Measurements from ENCODE around the gene MOB1A. TPM values are rescaled to one million over a fixed set of nuclear protein-coding genes. Genes with fewer than 3 reads are reported as not detected.

The MOB1A gene
- total and polyA plus RNA-seq, 2 of the 13 experiments (the other 11 are each of a cell fraction or from before 2014, with no cell fraction given) = 48.2 to 139 TPM

DNA sequence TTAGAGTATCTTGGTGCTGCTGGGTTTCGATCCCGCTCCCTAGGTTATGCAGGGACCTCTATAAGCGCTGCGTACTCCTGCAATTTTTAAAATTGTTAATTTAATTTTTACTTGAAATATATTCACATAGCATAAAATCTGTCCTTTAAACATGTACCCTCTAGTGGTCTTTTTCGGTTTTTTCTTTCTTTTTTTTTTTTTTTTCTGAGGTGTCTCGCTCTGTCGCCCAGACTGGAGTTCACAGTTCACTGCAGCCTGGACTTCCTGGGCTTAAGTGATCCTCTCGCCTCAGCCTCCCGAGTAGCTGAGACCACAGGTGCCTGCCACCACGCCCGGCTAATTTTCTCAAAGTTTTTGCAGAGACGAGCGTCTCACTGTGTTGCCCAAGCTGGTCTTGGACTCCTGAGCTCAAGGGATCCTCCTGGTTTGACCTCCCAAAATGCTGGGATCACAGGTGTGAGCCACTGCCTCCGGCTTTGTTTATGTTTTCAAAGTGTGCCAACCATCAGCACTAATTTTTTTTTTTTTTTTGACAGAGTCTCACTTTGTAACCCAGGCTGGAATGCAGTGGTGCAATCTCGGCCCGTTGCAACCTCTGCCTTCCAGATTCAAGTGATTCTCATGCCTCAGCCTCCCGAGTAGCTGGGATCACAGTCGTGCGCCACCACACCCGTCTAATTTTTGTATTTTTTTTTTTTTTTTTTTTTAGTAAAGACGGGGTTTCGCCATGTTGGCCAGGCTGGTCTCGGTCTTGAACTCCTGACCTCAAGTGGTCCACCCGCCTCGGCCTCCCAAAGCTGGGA is 585 bp upstream of the MOB1A start (continued):
- TF ChIP-seq TCF7 (IDR thresholded peaks at IDR 0.05; ENCODE audit: low read depth) (no peak), TBX2 (CRISPR knock-in tag; IDR thresholded peaks at IDR 0.05; ENCODE audit: borderline replicate concordance) (peak; percentile 6; the same call in 1 of the 2 replicates), FOXM1 (CRISPR knock-in tag; IDR thresholded peaks at IDR 0.05) (no peak), ZNF629 (CRISPR knock-in tag; conservative IDR thresholded peaks at IDR 0.05) (0 out of 2 replicates have a peak, but pooled peaks have one; percentile 5), GABPB1 (CRISPR knock-in tag; IDR thresholded peaks at IDR 0.05) (0 out of 2 replicates have a peak, but pooled peaks have one; percentile 8), RFXAP (CRISPR knock-in tag; IDR thresholded peaks at IDR 0.05; ENCODE audit: borderline replicate concordance) (peak; percentile 19; the same call in 1 of the 2 replicates), MED13 (CRISPR knock-in tag; IDR thresholded peaks at IDR 0.05) (no peak), HDAC1 (CRISPR knock-in tag; IDR thresholded peaks at IDR 0.05) (peak; percentile 5; the same call in 1 of the 2 replicates), YY1 (IDR thresholded peaks at IDR 0.05; ENCODE audit: insufficient read depth, insufficient replicate concordance, low read depth, low read length) (no peak), GLI4 (CRISPR knock-in tag; IDR thresholded peaks at IDR 0.05; ENCODE audit: borderline replicate concordance) (no peak; the same call in 1 of the 2 replicates), ISL2 (CRISPR knock-in tag; IDR thresholded peaks at IDR 0.05) (0 out of 2 replicates have a peak, but pooled peaks have one; percentile 7), ZNF121 (CRISPR knock-in tag; IDR thresholded peaks at IDR 0.05) (peak; percentile 76), ZIK1 (CRISPR knock-in tag; IDR thresholded peaks at IDR 0.05; ENCODE audit: borderline replicate concordance, low read depth) (no peak), ZNF616 (CRISPR knock-in tag; IDR thresholded peaks at IDR 0.05; ENCODE audit: low read depth) (0 out of 2 replicates have a peak, but pooled peaks have one; percentile 17), ESRRA (CRISPR knock-in tag; IDR thresholded peaks at IDR 0.05; ENCODE audit: low read depth) (no peak; the same call in 1 of the 2 replicates)
- TF ChIP-seq, protein P1, sequence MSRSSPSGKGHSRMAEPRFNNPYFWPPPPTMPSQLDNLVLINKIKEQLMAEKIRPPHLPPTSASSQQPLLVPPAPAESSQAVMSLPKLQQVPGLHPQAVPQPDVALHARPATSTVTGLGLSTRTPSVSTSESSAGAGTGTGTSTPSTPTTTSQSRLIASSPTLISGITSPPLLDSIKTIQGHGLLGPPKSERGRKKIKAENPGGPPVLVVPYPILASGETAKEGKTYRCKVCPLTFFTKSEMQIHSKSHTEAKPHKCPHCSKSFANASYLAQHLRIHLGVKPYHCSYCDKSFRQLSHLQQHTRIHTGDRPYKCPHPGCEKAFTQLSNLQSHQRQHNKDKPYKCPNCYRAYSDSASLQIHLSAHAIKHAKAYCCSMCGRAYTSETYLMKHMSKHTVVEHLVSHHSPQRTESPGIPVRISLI (CRISPR knock-in tag; IDR thresholded peaks at IDR 0.05; ENCODE audit: borderline replicate concordance) = peak; percentile 76; the same call in 1 of the 2 replicates
- TF ChIP-seq, protein P2, sequence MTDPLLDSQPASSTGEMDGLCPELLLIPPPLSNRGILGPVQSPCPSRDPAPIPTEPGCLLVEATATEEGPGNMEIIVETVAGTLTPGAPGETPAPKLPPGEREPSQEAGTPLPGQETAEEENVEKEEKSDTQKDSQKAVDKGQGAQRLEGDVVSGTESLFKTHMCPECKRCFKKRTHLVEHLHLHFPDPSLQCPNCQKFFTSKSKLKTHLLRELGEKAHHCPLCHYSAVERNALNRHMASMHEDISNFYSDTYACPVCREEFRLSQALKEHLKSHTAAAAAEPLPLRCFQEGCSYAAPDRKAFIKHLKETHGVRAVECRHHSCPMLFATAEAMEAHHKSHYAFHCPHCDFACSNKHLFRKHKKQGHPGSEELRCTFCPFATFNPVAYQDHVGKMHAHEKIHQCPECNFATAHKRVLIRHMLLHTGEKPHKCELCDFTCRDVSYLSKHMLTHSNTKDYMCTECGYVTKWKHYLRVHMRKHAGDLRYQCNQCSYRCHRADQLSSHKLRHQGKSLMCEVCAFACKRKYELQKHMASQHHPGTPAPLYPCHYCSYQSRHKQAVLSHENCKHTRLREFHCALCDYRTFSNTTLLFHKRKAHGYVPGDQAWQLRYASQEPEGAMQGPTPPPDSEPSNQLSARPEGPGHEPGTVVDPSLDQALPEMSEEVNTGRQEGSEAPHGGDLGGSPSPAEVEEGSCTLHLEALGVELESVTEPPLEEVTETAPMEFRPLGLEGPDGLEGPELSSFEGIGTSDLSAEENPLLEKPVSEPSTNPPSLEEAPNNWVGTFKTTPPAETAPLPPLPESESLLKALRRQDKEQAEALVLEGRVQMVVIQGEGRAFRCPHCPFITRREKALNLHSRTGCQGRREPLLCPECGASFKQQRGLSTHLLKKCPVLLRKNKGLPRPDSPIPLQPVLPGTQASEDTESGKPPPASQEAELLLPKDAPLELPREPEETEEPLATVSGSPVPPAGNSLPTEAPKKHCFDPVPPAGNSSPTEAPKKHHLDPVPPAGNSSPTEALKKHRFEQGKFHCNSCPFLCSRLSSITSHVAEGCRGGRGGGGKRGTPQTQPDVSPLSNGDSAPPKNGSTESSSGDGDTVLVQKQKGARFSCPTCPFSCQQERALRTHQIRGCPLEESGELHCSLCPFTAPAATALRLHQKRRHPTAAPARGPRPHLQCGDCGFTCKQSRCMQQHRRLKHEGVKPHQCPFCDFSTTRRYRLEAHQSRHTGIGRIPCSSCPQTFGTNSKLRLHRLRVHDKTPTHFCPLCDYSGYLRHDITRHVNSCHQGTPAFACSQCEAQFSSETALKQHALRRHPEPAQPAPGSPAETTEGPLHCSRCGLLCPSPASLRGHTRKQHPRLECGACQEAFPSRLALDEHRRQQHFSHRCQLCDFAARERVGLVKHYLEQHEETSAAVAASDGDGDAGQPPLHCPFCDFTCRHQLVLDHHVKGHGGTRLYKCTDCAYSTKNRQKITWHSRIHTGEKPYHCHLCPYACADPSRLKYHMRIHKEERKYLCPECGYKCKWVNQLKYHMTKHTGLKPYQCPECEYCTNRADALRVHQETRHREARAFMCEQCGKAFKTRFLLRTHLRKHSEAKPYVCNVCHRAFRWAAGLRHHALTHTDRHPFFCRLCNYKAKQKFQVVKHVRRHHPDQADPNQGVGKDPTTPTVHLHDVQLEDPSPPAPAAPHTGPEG (CRISPR knock-in tag; IDR thresholded peaks at IDR 0.05) = peak; percentile 70; the same call in 1 of the 2 replicates
- TF ChIP-seq, protein P3, sequence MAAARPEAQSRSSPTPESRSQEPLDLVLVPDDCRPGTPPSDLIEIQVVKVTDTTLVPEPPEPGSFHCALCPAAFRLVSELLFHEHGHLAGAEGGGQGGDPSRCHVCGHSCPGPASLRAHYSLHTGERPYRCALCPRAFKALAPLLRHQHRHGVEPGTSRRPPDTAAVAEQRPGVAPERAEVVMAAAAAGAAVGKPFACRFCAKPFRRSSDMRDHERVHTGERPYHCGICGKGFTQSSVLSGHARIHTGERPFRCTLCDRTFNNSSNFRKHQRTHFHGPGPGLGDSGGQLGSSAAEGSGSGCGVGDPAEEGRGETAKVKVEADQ (CRISPR knock-in tag; IDR thresholded peaks at IDR 0.05; ENCODE audit: borderline replicate concordance) = peak; percentile 44; the same call in 1 of the 2 replicates
- TF ChIP-seq, protein P4, sequence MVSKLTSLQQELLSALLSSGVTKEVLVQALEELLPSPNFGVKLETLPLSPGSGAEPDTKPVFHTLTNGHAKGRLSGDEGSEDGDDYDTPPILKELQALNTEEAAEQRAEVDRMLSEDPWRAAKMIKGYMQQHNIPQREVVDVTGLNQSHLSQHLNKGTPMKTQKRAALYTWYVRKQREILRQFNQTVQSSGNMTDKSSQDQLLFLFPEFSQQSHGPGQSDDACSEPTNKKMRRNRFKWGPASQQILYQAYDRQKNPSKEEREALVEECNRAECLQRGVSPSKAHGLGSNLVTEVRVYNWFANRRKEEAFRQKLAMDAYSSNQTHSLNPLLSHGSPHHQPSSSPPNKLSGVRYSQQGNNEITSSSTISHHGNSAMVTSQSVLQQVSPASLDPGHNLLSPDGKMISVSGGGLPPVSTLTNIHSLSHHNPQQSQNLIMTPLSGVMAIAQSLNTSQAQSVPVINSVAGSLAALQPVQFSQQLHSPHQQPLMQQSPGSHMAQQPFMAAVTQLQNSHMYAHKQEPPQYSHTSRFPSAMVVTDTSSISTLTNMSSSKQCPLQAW (CRISPR knock-in tag; IDR thresholded peaks at IDR 0.05) = no peak
